HG03159 (cell line): ENCODE results near the gene MYO1F.
"Not testable (repeated sequence)": the region's sequence is repeated elsewhere in the genome, so short reads cannot be mapped to it uniquely, and the experiment has no call there.

Source experiments
- ATAC-seq: cut with Tn5 transposase; IDR thresholded peaks from one replicate; pipeline ENCODE4 v1.9.1; 2021; ENCODE audit warnings: mild to moderate bottlenecking, moderate library complexity; ENCODE audit not compliant: unreplicated experiment

The MYO1F gene

DNA sequence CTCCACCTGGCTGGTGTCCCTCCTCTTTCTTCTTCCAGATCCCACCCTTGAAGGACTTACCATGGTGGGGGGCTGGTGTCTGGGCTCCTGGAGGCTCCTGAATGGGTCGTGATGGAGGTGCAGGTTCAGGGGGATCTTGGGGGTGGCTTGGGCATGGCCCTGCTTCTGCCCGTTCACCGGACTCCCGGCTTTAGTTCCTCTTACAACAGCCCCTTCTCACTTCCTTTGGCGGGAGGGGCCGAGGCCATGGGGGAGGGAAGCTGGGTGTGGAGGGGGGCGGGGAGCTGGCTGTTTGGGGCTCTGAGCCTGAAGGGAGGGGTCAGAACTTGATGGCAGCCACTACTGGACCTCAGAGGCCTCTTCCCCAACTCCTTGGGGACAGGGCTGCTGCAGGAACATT is at the start of gene MYO1F:
Gene MYO1F (minus strand): TSS at position 196 of the 400 bp plus-strand sequence. CDS start 133 bp downstream, at position 63.
- no peak for ATAC-seq

GRCh38 chr19:8626842-8627241 is 49.6 kb upstream of the MYO1F start:
- no peak for ATAC-seq

DNA sequence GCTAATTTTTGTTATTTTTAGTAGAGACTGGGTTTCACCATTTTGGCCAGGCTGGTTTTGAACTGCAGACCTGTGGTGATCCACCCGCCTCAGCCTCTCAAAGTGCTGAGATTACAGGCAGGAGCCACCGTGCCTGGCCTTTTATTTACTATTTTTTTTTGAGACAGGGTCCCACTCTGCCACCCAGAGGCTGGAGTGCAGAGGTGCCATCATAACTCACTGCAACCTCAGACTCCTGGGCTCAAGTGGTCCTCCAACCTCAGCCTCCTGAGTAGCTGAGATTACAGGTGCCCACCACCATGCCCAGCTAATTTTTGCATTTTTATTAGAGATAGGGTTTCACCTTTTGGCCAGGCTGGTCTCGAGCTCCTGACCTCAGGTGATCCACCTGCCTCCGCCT is 45.6 kb upstream of the MYO1F start:
- ATAC-seq, result not testable (repeated sequence)

- no peak for ATAC-seq
These were observed 41.5 kb upstream of the MYO1F start for GRCh38 chr19:8618751-8619150.

- no peak for ATAC-seq
These were observed 40.7 kb upstream of the MYO1F start for GRCh38 chr19:8617984-8618383.

DNA sequence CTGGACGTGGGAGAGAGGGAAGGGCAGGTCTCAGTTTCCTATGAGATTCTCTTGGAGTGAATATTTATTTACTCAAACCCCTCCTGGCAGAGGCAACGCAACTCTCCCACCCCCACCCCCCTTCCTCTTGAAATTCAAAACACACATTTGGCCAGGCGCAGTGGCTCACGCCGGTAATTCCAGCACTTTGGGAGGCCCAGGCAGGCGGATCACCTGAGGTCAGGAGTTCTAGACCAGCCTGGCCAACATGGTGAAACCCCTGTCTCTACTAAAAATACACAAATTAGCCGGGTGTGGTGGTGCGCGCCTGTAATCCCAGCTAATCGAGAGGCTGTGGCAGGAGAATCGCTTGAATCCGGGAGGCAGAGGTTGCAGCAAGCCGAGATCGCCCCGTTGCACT is 40.1 kb upstream of the MYO1F start:
- ATAC-seq, result not testable (repeated sequence)

GRCh38 chr19:8616861-8617260 is 39.6 kb upstream of the MYO1F start:
- no peak for ATAC-seq

GRCh38 chr19:8615813-8616596 is 38.8 kb upstream of the MYO1F start:
- no peak for ATAC-seq

- ATAC-seq, result no peak
These were observed 37.8 kb upstream of the MYO1F start for GRCh38 chr19:8615024-8615423.

GRCh38 chr19:8614455-8614854 is 37.2 kb upstream of the MYO1F start:
- ATAC-seq, result no peak

DNA sequence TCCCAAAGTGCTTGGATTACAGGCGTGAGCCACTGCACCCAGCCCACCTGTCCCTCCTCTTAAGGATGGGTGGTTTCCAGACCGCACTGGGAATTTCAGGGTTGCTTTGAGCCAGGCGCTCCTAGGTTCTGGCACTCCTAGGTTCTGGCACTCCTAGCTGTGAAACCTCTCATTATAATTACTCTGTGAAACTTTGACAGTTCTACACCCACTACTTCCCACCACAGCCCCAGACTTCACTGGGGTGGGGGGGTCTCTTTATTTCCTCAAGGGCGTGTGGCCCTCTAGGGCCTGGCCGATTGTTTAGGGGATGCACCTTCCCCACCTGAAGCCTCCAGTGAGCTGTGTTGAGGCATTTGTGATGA is 35.5 kb upstream of the MYO1F start:
- no peak for ATAC-seq

DNA sequence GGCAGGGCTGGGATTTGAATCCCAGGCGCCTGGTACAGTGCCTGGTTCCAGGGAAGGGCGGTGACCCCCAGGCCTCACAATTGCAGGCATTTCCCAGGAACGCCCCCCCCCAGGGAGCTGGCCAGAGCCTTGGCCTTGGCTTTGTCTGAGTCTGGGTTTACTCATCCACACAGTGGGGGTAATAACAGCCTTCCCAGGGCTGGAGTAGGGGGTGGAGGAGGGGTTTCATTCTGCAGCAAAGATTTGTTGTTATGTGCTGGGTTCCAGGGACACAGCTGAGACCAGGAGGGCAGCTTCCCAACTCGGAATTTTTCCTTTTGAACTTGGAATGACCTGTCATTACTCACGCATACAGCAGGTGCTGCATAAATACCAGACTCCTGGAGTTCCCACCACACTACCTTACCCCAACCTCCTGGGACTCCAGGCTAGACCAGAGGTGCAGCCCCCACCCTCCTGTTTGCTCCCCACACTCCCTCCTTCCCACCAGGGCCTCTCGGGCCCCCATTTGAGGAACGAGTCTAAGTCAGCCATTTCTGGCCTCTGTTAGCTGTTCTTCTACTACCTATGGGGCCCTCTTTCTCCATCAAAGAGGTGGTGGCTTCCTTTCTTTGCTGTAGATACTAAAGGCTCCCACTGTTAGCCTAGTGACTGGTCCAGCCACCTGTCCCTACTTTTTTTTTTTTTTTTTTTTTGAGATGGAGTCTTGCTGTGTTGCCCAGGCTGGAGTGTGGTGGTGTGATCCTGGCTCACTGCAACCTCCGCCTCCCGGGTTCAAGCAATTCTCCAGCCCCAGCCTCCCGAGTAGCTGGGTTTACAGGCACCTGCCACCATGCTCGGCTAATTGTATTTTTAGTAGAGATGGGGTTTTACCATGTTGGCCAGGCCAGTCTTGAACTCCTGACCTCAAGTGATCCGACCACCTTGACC is 34.9 kb upstream of the MYO1F start:
- ATAC-seq, result no peak

DNA sequence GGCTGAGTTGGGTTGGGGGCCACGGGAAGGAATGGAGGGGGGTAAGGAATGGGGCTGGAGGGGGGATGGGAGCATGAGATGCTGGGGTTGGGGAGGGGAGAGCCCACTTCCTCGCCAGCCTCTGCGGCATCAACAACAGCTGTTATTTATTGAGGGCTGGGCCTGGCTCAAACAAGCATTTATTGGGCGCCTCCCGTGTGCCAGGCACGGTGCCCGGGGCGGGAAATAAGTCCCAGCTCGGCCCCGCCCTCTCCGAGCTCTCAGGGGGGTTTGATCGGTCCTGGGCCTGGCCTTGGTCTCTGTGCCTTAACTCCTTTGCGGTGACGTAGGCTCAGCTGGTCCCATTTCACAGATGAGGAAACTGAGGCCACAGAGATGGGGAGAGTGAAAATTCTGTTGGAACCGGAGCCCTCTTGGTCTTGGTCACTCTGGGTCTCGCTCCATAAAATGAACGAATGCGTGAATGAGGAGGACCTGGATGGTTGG is 34.2 kb upstream of the MYO1F start:
- ATAC-seq, result no peak

GRCh38 chr19:8610936-8611300 is 33.7 kb upstream of the MYO1F start:
- ATAC-seq, result no peak

DNA sequence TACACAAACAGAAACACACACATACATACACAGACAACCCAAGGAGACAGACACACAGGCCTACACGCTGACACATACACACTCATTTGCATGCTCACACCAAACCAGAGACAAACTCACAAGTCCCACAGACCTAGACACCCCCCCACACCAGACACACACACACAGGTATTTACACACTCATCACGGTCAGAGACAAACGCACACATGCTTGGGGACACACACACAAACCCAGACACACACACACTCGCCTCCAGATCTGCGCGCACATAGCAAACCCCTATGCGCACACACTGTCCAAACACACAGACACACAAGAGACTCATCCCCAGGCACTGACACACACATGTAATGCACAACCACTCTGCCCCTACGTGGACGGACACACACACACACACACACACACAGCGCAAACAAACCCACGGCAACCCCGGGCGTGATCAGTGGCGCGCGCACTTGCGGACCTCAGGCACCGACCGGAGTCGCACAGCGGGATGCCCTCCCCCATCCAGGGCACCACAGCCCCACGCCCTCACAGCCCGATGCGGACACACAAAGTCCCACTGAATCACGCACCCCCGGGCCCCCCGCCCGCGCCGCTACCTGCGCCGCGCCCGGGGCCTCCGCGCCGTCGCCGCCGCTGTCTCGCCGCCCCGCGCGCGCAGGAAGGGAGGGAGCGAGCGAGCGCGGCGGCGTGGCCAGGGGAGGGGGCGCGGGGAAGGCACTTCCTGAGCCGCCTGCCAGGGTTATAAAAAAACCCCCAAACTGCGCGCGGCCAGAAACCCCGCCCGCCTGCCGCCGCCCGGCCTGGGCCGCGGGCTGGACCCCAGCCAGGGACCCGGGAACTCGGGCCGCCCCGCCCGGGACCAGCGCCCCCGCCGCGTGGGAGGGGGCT is 33.0 kb upstream of the MYO1F start, which contains the start of gene ADAMTS10:
Gene ADAMTS10 (minus strand): TSS at position 675 of the 895 bp plus-strand sequence. CDS start 5,005 bp downstream, outside the sequence.
- no peak for ATAC-seq

- no peak for ATAC-seq
These were observed 32.2 kb upstream of the MYO1F start for GRCh38 chr19:8609279-8610040.

- no peak for ATAC-seq
These were observed 31.7 kb upstream of the MYO1F start for GRCh38 chr19:8608941-8609278.

DNA sequence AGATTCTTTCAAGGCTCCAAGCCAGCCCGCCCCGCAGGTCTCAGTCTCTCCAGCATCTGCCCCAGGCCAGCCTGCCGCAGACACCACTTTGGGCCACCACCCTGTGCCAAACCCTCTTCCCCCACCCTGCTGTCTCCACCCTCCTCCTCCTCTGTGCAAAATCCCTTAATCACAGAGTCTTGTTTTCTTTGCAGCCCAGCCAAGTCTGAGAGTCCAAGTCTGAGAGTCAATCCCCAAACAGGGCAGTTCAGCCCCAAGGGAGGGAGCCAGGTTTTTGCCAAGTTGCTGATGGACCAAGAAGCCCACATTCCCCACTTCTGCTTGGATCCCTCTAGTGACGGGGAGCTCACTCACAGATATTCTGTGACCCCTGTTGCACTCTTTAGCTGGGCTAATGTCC is 30.1 kb upstream of the MYO1F start:
- ATAC-seq, result no peak

DNA sequence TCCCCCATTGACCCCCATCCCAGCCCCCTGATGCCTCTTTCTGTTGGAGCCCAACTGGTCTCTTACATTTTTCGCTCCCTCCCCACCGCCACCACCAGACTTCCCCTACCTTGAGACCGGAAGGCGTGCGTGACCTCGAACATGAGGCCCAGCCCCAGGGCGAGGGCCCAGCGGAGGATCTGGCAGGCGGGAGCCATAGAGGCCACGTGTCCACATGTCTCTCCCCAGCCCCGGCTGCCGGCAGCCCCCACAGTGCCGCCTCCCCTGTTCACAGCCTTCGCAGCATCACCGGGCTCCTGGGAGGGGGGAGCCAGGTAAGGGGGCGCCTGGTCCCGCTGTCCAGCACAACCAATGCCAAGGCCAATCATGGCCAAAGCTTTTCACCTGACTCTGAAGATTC is 28.3 kb upstream of the MYO1F start:
- ATAC-seq, result no peak

DNA sequence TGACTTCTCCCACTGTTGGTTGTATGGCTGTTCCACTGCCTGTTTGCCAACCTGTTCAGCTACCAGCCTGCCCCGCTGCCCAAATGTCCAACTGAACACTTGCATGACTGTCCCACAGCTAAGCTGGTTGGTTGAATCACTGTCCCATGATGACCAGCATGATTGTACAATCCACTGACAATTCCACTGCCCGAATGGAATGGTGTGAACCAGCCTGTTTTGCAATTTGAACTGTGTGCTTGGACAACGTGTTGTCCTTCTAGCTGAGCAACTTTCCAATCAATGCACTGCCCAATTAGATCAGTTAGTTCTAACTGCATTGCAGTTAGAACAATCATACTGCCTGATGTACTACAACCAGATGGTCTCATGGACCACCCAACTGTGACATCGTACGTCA is 24.6 kb upstream of the MYO1F start:
- no peak for ATAC-seq
